ENCODE data around the gene HS6ST3. TPM values are rescaled to one million over a fixed set of nuclear protein-coding genes. Genes with fewer than 3 reads are reported as not detected.

HS6ST3 gene
- total and polyA plus RNA-seq, 5 donors from 2014 or later: not detected

DNA sequence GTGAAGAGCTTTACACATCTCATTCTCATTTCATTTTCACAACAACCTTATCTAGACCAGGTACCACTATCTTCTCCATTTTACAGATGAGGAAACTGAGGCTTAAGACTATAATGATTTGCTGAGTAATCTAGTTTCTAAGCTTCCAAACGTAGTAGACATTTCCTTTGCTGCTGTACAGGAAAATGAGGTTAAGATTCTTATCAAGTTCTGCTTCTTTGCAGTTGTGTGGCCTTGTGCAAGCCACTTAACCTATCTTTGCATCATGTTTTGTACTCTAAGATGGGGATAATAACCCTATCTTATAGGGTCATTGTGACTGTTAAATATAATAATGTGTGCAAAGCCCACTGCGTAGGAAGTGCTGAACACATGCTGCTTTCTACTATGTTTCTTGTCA lies 307.9 kb downstream of the HS6ST3 start:
- H3K4me1 ChIP-seq (ENCODE audit: control insufficient read depth, insufficient read depth, low read length, poor library complexity, severe bottlenecking): no peaks in the 10 kb centered on the region
- no peak for ATAC-seq (ENCODE audit: low read depth in 2 of 2)
- Mint-ChIP-seq H3K9me3 (peaks cover 0 to 8% (median 4%) of the 10 kb centered on the region in 7 donors), H3K4me1 (no peaks in the 10 kb centered on the region), H3K27me3 (no peaks in the 10 kb centered on the region), H3K36me3 (no peaks in the 10 kb centered on the region), H3K4me3 (no peak overlapping the region), H3K27ac (no peak overlapping the region)
- H3K9me3 ChIP-seq (ENCODE audit: control insufficient read depth in 2 of 2, low read length in 2 of 2): no peaks in the 10 kb centered on the region
- H3K27ac ChIP-seq (ENCODE audit: insufficient read depth, low read length, poor library complexity, severe bottlenecking): no peak overlapping the region
- DNase-seq: no peak
- H3K27me3 ChIP-seq (ENCODE audit: control insufficient read depth, insufficient read depth, low read length): no peaks in the 10 kb centered on the region
- no peaks in the 10 kb centered on the region for H3K36me3 ChIP-seq (ENCODE audit: control insufficient read depth, insufficient read depth, low read length)
- no peak overlapping the region for H3K4me3 ChIP-seq (ENCODE audit: low read depth, low read length)

GRCh38 chr13:96398486-96398885 lies 308.6 kb downstream of the HS6ST3 start:
- no peak for ATAC-seq (ENCODE audit: low read depth in 2 of 2)
- H3K9me3 Mint-ChIP-seq: peaks cover 0 to 6% (median 4%) of the 10 kb centered on the region in 7 donors
- no peaks in the 10 kb centered on the region for H3K4me1 Mint-ChIP-seq
- no peak for DNase-seq
- H3K4me3 Mint-ChIP-seq: no peak overlapping the region
- H3K4me1 ChIP-seq (ENCODE audit: control insufficient read depth, insufficient read depth, low read length, poor library complexity, severe bottlenecking): no peaks in the 10 kb centered on the region
- H3K9me3 ChIP-seq (ENCODE audit: control insufficient read depth in 2 of 2, low read length in 2 of 2): no peaks in the 10 kb centered on the region
- H3K27ac ChIP-seq (ENCODE audit: insufficient read depth, low read length, poor library complexity, severe bottlenecking): no peak overlapping the region
- no peaks in the 10 kb centered on the region for H3K36me3 ChIP-seq (ENCODE audit: control insufficient read depth, insufficient read depth, low read length)
- H3K4me3 ChIP-seq (ENCODE audit: low read depth, low read length): no peak overlapping the region
- H3K27me3 ChIP-seq (ENCODE audit: control insufficient read depth, insufficient read depth, low read length): no peaks in the 10 kb centered on the region
- H3K27me3 Mint-ChIP-seq: no peaks in the 10 kb centered on the region
- no peak overlapping the region for H3K27ac Mint-ChIP-seq
- H3K36me3 Mint-ChIP-seq: no peaks in the 10 kb centered on the region

- peaks cover 0 to 5% (median 3%) of the 10 kb centered on the region in 7 donors for H3K9me3 Mint-ChIP-seq
- DNase-seq: no peak
- ATAC-seq (ENCODE audit: low read depth in 2 of 2): no peak
- no peaks in the 10 kb centered on the region for H3K9me3 ChIP-seq (ENCODE audit: control insufficient read depth in 2 of 2, low read length in 2 of 2)
- no peak overlapping the region for H3K4me3 Mint-ChIP-seq
- no peaks in the 10 kb centered on the region for H3K4me1 Mint-ChIP-seq
- H3K36me3 Mint-ChIP-seq: no peaks in the 10 kb centered on the region
- no peaks in the 10 kb centered on the region for H3K36me3 ChIP-seq (ENCODE audit: control insufficient read depth, insufficient read depth, low read length)
- no peak overlapping the region for H3K4me3 ChIP-seq (ENCODE audit: low read depth, low read length)
- H3K27ac ChIP-seq (ENCODE audit: insufficient read depth, low read length, poor library complexity, severe bottlenecking): no peak overlapping the region
- no peaks in the 10 kb centered on the region for H3K27me3 Mint-ChIP-seq
- H3K4me1 ChIP-seq (ENCODE audit: control insufficient read depth, insufficient read depth, low read length, poor library complexity, severe bottlenecking): no peaks in the 10 kb centered on the region
- H3K27ac Mint-ChIP-seq: no peak overlapping the region
- H3K27me3 ChIP-seq (ENCODE audit: control insufficient read depth, insufficient read depth, low read length): no peaks in the 10 kb centered on the region
Observed at GRCh38 chr13:96403241-96403640, 313.3 kb downstream of the HS6ST3 start.

DNA sequence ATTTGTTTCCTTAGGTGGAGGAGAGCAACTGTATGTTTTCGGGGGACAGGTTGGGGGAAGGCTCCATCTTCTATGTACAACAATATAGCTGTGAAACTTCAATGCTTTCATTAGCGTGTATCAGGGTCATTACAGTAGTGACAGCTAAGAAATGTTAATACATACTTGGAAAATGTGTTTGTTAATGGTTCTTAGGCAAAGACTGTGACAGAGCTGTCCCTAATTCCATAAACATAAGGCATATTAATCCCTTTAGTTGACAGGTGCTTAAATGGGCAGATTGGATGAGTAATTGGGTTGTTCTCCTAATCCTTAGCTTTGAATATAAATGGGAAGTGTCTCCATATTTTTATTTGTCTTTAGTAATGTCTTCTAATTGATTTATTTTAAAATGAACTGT lies 313.7 kb downstream of the HS6ST3 start:
- H3K4me1 Mint-ChIP-seq: no peaks in the 10 kb centered on the region
- ATAC-seq (ENCODE audit: low read depth in 2 of 2): no peak
- H3K4me3 ChIP-seq (ENCODE audit: low read depth, low read length): no peak overlapping the region

DNA sequence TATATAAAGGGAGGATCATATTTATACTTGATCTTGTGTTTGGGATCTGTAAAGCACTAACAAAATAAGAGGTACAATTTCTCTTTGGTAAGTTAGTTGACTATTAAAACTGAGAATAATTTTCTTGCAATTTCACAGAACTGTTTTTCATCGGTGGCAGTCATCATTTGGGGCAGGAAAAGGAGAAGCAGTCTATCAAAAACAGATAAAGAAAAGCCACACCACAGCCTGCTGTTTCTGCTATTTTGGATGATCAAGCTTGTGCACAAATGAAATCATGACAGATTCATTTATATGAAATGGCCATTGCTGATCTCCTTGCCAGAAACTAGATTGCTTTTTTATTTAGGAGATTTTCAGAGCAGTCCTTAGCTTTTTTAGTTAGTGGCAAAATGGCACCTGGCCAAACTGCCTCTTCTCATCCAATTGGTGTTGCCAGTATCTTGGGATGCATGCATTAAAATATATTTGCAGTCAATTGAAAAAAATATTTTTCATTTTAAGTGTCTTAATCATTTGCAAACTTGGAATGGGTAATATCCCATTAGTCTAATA lies 326.0 kb downstream of the HS6ST3 start:
- H3K4me3 Mint-ChIP-seq: no peak overlapping the region
- no peaks in the 10 kb centered on the region for H3K9me3 ChIP-seq (ENCODE audit: control insufficient read depth in 2 of 2, low read length in 2 of 2)
- no peaks in the 10 kb centered on the region for H3K36me3 Mint-ChIP-seq
- no peaks in the 10 kb centered on the region for H3K36me3 ChIP-seq (ENCODE audit: control insufficient read depth, insufficient read depth, low read length)
- H3K9me3 Mint-ChIP-seq: peaks cover 0 to 15% (median 8%) of the 10 kb centered on the region in 7 donors
- no peaks in the 10 kb centered on the region for H3K4me1 ChIP-seq (ENCODE audit: control insufficient read depth, insufficient read depth, low read length, poor library complexity, severe bottlenecking)
- no peak for ATAC-seq (ENCODE audit: low read depth in 2 of 2)
- no peaks in the 10 kb centered on the region for H3K27me3 Mint-ChIP-seq
- H3K4me1 Mint-ChIP-seq: no peaks in the 10 kb centered on the region
- DNase-seq: no peak
- no peak overlapping the region for H3K4me3 ChIP-seq (ENCODE audit: low read depth, low read length)
- no peak overlapping the region for H3K27ac Mint-ChIP-seq
- no peaks in the 10 kb centered on the region for H3K27me3 ChIP-seq (ENCODE audit: control insufficient read depth, insufficient read depth, low read length)
- no peak overlapping the region for H3K27ac ChIP-seq (ENCODE audit: insufficient read depth, low read length, poor library complexity, severe bottlenecking)

More for the DNA sequence above, 313.7 kb downstream of the HS6ST3 start:
- peaks cover 0 to 7% (median 3%) of the 10 kb centered on the region in 7 donors for H3K9me3 Mint-ChIP-seq
- no peaks in the 10 kb centered on the region for H3K4me1 ChIP-seq (ENCODE audit: control insufficient read depth, insufficient read depth, low read length, poor library complexity, severe bottlenecking)
- H3K27ac ChIP-seq (ENCODE audit: insufficient read depth, low read length, poor library complexity, severe bottlenecking): no peak overlapping the region
- no peak overlapping the region for H3K4me3 Mint-ChIP-seq
- no peak for DNase-seq
- H3K36me3 Mint-ChIP-seq: no peaks in the 10 kb centered on the region
- H3K27me3 ChIP-seq (ENCODE audit: control insufficient read depth, insufficient read depth, low read length): no peaks in the 10 kb centered on the region
- H3K36me3 ChIP-seq (ENCODE audit: control insufficient read depth, insufficient read depth, low read length): no peaks in the 10 kb centered on the region
- H3K27me3 Mint-ChIP-seq: no peaks in the 10 kb centered on the region
- no peaks in the 10 kb centered on the region for H3K9me3 ChIP-seq (ENCODE audit: control insufficient read depth in 2 of 2, low read length in 2 of 2)
- H3K27ac Mint-ChIP-seq: no peak overlapping the region

- no peaks in the 10 kb centered on the region for H3K4me1 Mint-ChIP-seq
- H3K36me3 Mint-ChIP-seq: no peaks in the 10 kb centered on the region
- no peak for ATAC-seq (ENCODE audit: low read depth in 2 of 2)
Observed at GRCh38 chr13:96417939-96418685, 328.2 kb downstream of the HS6ST3 start.

GRCh38 chr13:96421314-96421713 lies 331.4 kb downstream of the HS6ST3 start:
- H3K36me3 ChIP-seq (ENCODE audit: control insufficient read depth, insufficient read depth, low read length): no peaks in the 10 kb centered on the region
- ATAC-seq (ENCODE audit: low read depth in 2 of 2) (no peak), DNase-seq (no peak)
- Mint-ChIP-seq H3K27ac (no peak overlapping the region), H3K36me3 (no peaks in the 10 kb centered on the region), H3K4me1 (no peaks in the 10 kb centered on the region), H3K27me3 (no peaks in the 10 kb centered on the region), H3K4me3 (no peak overlapping the region), H3K9me3 (peaks cover 2 to 9% (median 5%) of the 10 kb centered on the region in 7 donors)
- no peak overlapping the region for H3K27ac ChIP-seq (ENCODE audit: insufficient read depth, low read length, poor library complexity, severe bottlenecking)
- H3K4me3 ChIP-seq (ENCODE audit: low read depth, low read length): no peak overlapping the region
- H3K4me1 ChIP-seq (ENCODE audit: control insufficient read depth, insufficient read depth, low read length, poor library complexity, severe bottlenecking): no peaks in the 10 kb centered on the region
- no peaks in the 10 kb centered on the region for H3K27me3 ChIP-seq (ENCODE audit: control insufficient read depth, insufficient read depth, low read length)
- H3K9me3 ChIP-seq (ENCODE audit: control insufficient read depth in 2 of 2, low read length in 2 of 2): no peaks in the 10 kb centered on the region

More at GRCh38 chr13:96417939-96418685, 328.2 kb downstream of the HS6ST3 start:
- H3K27me3 Mint-ChIP-seq: no peaks in the 10 kb centered on the region
- Histone ChIP-seq H3K4me3 (ENCODE audit: low read depth, low read length) (no peak overlapping the region), H3K9me3 (ENCODE audit: control insufficient read depth in 2 of 2, low read length in 2 of 2) (no peaks in the 10 kb centered on the region), H3K36me3 (ENCODE audit: control insufficient read depth, insufficient read depth, low read length) (no peaks in the 10 kb centered on the region), H3K27me3 (ENCODE audit: control insufficient read depth, insufficient read depth, low read length) (no peaks in the 10 kb centered on the region), H3K4me1 (ENCODE audit: control insufficient read depth, insufficient read depth, low read length, poor library complexity, severe bottlenecking) (no peaks in the 10 kb centered on the region), H3K27ac (ENCODE audit: insufficient read depth, low read length, poor library complexity, severe bottlenecking) (no peak overlapping the region)
- peaks cover under 1 to 9% (median 4%) of the 10 kb centered on the region in 7 donors for H3K9me3 Mint-ChIP-seq
- H3K4me3 Mint-ChIP-seq: no peak overlapping the region
- H3K27ac Mint-ChIP-seq: no peak overlapping the region
- no peak for DNase-seq

DNA sequence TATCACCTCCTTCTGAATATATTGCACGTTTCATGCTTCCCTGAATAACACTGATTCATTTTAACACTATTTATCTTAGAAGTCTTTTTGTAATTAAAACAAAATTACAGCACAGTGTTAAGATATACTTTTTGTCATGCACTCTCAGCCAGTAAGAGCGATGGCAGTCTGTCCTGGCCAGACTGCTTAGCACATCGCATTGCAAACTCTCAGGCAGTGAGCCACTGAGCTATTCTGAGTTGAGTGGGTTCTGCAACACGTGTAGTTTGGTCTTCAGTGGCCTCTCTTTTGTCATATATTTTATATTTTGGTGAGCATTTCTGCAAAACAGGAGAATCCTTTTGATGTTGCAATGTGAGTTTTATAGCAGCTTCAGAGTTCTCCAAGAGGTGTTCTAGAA lies 332.1 kb downstream of the HS6ST3 start:
- Histone ChIP-seq H3K4me3 (ENCODE audit: low read depth, low read length) (no peak overlapping the region), H3K27ac (ENCODE audit: insufficient read depth, low read length, poor library complexity, severe bottlenecking) (no peak overlapping the region), H3K4me1 (ENCODE audit: control insufficient read depth, insufficient read depth, low read length, poor library complexity, severe bottlenecking) (no peaks in the 10 kb centered on the region), H3K27me3 (ENCODE audit: control insufficient read depth, insufficient read depth, low read length) (no peaks in the 10 kb centered on the region), H3K36me3 (ENCODE audit: control insufficient read depth, insufficient read depth, low read length) (no peaks in the 10 kb centered on the region), H3K9me3 (ENCODE audit: control insufficient read depth in 2 of 2, low read length in 2 of 2) (no peaks in the 10 kb centered on the region)
- ATAC-seq (ENCODE audit: low read depth in 2 of 2): no peak
- no peak overlapping the region for H3K4me3 Mint-ChIP-seq
- no peaks in the 10 kb centered on the region for H3K36me3 Mint-ChIP-seq
- DNase-seq: no peak
- H3K27ac Mint-ChIP-seq: no peak overlapping the region
- H3K9me3 Mint-ChIP-seq: peaks cover 2 to 14% (median 5%) of the 10 kb centered on the region in 7 donors
- H3K27me3 Mint-ChIP-seq: no peaks in the 10 kb centered on the region
- no peaks in the 10 kb centered on the region for H3K4me1 Mint-ChIP-seq
